ENCODE measurements around the gene FTSJ3.

DNA sequence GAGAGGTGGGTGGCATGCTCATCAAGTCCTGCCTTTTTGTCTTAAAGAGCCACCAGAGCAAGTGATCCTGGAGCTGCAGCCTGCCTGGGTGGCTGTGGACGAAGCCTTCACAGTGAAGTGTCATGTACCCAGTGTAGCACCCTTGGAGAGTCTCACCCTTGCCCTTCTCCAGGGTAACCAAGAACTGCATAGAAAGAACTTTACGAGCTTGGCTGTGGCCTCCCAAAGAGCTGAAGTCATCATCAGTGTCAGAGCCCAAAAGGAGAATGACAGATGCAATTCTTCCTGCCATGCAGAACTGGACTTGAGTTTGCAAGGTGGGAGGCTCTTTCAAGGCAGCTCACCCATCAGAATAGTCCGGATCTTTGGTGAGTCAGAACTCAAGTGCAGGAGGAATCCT is 31.8 kb upstream of the FTSJ3 start:
- TF ChIP-seq, protein P1, sequence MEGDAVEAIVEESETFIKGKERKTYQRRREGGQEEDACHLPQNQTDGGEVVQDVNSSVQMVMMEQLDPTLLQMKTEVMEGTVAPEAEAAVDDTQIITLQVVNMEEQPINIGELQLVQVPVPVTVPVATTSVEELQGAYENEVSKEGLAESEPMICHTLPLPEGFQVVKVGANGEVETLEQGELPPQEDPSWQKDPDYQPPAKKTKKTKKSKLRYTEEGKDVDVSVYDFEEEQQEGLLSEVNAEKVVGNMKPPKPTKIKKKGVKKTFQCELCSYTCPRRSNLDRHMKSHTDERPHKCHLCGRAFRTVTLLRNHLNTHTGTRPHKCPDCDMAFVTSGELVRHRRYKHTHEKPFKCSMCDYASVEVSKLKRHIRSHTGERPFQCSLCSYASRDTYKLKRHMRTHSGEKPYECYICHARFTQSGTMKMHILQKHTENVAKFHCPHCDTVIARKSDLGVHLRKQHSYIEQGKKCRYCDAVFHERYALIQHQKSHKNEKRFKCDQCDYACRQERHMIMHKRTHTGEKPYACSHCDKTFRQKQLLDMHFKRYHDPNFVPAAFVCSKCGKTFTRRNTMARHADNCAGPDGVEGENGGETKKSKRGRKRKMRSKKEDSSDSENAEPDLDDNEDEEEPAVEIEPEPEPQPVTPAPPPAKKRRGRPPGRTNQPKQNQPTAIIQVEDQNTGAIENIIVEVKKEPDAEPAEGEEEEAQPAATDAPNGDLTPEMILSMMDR (IDR thresholded peaks at IDR 0.05) = no peak
- TF ChIP-seq, protein P2, sequence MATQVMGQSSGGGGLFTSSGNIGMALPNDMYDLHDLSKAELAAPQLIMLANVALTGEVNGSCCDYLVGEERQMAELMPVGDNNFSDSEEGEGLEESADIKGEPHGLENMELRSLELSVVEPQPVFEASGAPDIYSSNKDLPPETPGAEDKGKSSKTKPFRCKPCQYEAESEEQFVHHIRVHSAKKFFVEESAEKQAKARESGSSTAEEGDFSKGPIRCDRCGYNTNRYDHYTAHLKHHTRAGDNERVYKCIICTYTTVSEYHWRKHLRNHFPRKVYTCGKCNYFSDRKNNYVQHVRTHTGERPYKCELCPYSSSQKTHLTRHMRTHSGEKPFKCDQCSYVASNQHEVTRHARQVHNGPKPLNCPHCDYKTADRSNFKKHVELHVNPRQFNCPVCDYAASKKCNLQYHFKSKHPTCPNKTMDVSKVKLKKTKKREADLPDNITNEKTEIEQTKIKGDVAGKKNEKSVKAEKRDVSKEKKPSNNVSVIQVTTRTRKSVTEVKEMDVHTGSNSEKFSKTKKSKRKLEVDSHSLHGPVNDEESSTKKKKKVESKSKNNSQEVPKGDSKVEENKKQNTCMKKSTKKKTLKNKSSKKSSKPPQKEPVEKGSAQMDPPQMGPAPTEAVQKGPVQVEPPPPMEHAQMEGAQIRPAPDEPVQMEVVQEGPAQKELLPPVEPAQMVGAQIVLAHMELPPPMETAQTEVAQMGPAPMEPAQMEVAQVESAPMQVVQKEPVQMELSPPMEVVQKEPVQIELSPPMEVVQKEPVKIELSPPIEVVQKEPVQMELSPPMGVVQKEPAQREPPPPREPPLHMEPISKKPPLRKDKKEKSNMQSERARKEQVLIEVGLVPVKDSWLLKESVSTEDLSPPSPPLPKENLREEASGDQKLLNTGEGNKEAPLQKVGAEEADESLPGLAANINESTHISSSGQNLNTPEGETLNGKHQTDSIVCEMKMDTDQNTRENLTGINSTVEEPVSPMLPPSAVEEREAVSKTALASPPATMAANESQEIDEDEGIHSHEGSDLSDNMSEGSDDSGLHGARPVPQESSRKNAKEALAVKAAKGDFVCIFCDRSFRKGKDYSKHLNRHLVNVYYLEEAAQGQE (IDR thresholded peaks at IDR 0.05) = no peak
- no peak for TF ChIP-seq NR3C1 (IDR thresholded peaks at IDR 0.05)
- TF ChIP-seq, protein P3, sequence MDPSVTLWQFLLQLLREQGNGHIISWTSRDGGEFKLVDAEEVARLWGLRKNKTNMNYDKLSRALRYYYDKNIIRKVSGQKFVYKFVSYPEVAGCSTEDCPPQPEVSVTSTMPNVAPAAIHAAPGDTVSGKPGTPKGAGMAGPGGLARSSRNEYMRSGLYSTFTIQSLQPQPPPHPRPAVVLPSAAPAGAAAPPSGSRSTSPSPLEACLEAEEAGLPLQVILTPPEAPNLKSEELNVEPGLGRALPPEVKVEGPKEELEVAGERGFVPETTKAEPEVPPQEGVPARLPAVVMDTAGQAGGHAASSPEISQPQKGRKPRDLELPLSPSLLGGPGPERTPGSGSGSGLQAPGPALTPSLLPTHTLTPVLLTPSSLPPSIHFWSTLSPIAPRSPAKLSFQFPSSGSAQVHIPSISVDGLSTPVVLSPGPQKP (IDR thresholded peaks at IDR 0.05; ENCODE audit: low read depth, low read length) = no peak
- TF ChIP-seq ESRRA (IDR thresholded peaks at IDR 0.05; ENCODE audit: borderline replicate concordance, low read length) = no peak
- no peak for TF ChIP-seq FOXS1 (CRISPR knock-in tag; IDR thresholded peaks at IDR 0.05)
- TF ChIP-seq POLR2A (IDR thresholded peaks at IDR 0.05; ENCODE audit: low read length) = no peak
- TF ChIP-seq, protein P4, sequence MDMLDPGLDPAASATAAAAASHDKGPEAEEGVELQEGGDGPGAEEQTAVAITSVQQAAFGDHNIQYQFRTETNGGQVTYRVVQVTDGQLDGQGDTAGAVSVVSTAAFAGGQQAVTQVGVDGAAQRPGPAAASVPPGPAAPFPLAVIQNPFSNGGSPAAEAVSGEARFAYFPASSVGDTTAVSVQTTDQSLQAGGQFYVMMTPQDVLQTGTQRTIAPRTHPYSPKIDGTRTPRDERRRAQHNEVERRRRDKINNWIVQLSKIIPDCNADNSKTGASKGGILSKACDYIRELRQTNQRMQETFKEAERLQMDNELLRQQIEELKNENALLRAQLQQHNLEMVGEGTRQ (IDR thresholded peaks at IDR 0.05) = no peak
- TF ChIP-seq JUNB (IDR thresholded peaks at IDR 0.05) = no peak
- no peak for TF ChIP-seq CEBPB (IDR thresholded peaks at IDR 0.05)
- TF ChIP-seq RFX5 (IDR thresholded peaks at IDR 0.05) = no peak
- TF ChIP-seq, protein P5, sequence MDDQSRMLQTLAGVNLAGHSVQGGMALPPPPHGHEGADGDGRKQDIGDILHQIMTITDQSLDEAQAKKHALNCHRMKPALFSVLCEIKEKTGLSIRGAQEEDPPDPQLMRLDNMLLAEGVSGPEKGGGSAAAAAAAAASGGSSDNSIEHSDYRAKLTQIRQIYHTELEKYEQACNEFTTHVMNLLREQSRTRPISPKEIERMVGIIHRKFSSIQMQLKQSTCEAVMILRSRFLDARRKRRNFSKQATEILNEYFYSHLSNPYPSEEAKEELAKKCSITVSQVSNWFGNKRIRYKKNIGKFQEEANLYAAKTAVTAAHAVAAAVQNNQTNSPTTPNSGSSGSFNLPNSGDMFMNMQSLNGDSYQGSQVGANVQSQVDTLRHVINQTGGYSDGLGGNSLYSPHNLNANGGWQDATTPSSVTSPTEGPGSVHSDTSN (IDR thresholded peaks at IDR 0.05) = no peak
- no peak for TF ChIP-seq HOXA7 (CRISPR knock-in tag; IDR thresholded peaks at IDR 0.05)
- TF ChIP-seq BHLHE40 (IDR thresholded peaks at IDR 0.05; ENCODE audit: low read depth, low read length) = no peak
